GM23338 (cell line): ENCODE results near the gene TBC1D5.

ENCODE experiments used
- CTCF ChIP-seq, 2 experiments: fragments of 200-600 bp in 1 of 2; sonication (generic) in 1 of 2; conservative IDR thresholded peaks; 2 replicates each; pipeline versions ENCODE4 v1.5.1 to v1.6.1; 2016 to 2017; ENCODE audit warnings: antibody characterized with exemption in 2 of 2, low read depth in 2 of 2, mild to moderate bottlenecking in 2 of 2, moderate library complexity in 1 of 2
- EZH2 ChIP-seq: fragments of 200-600 bp; sonication (generic); IDR thresholded peaks from one replicate; pipeline ENCODE4 v1.8.0; 2017; ENCODE audit warnings: antibody characterized with exemption, mild to moderate bottlenecking, low read depth; ENCODE audit not compliant: unreplicated experiment
- EZH2phosphoT487 ChIP-seq: fragments of 200-600 bp; sonication (generic); IDR thresholded peaks from one replicate; pipeline ENCODE4 v1.8.1; 2018; ENCODE audit warnings: antibody characterized with exemption; ENCODE audit not compliant: unreplicated experiment
- JUNB ChIP-seq: IDR thresholded peaks from one replicate; pipeline ENCODE4 v1.6.1; 2016; ENCODE audit warnings: antibody characterized with exemption; ENCODE audit not compliant: unreplicated experiment
- POLR2AphosphoS5 ChIP-seq: IDR thresholded peaks from 2 replicates; pipeline ENCODE4 v1.6.1; 2016; ENCODE audit warnings: antibody characterized with exemption, low read depth
- REST ChIP-seq: IDR thresholded peaks from one replicate; pipeline ENCODE4 v1.6.1; 2018; ENCODE audit warnings: antibody characterized with exemption; ENCODE audit not compliant: unreplicated experiment
- STAT1 ChIP-seq: IDR thresholded peaks from one replicate; pipeline ENCODE4 v1.6.1; 2016; ENCODE audit warnings: antibody characterized with exemption; ENCODE audit not compliant: unreplicated experiment
- ZNF331 ChIP-seq: fragments of 250-450 bp; sonication (Bioruptor Pico); IDR thresholded peaks from 2 replicates; pipeline ENCODE4 v1.5.0; 2020; ENCODE audit warnings: low read depth, mild to moderate bottlenecking, moderate library complexity

DNA sequence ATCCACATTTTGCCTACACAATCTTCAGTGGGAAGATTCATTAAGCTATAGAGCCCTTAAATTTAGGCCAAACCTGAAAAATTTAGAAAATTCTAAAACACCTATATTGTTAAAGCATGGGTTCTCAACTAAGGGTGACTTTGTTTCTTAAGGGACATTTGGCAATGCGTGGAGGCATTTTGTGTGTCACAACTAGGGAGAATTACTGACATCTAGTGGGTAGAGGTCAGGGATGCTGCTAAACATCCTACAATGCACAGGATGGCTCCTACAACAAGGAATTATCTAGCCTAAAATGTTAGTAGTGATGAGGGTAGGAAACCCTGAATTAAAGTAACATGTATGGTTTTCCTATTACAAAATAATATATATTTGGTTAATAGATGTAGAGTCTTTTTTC, 55.8 kb downstream of the TBC1D5 start:
- TF ChIP-seq CTCF (conservative IDR thresholded peaks at IDR 0.05; ENCODE audit: low read depth in 2 of 2) (peak; percentile 66 to 83), ZNF331 (CRISPR knock-in tag) (no peak), REST (no peak), EZH2 (no peak), EZH2phosphoT487 (no peak), STAT1 (no peak), JUNB (no peak), POLR2AphosphoS5 (no peak)
